ENCODE results near the gene KPNA6. TPM values are rescaled to one million over a fixed set of nuclear protein-coding genes. Genes with fewer than 3 reads are reported as not detected.
"Not testable (repeated sequence)": the region's sequence is repeated elsewhere in the genome, so short reads cannot be mapped to it uniquely, and the experiment has no call there.

Gene KPNA6
- total and polyA plus RNA-seq, 8 donors = 30.6 to 73.2 (median 35.2) TPM

GRCh38 chr1:32122151-32122550 is 14.3 kb downstream of the KPNA6 start:
- peaks cover 5 to 36% of the 10 kb centered on the region in 2 donors for H3K4me1 ChIP-seq
- ATAC-seq = no peak

GRCh38 chr1:32123361-32123760 is 15.5 kb downstream of the KPNA6 start:
- DNase-seq; H3K4me3 ChIP-seq; intact Hi-C loops (cut with DNase I); H3K36me3 ChIP-seq; ATAC-seq; H3K27ac ChIP-seq; H3K9me3 ChIP-seq; H3K27me3 ChIP-seq: not testable (repeated sequence)
- peaks cover 5 to 41% of the 10 kb centered on the region in 2 donors for H3K4me1 ChIP-seq

More at GRCh38 chr1:32122151-32122550, 14.3 kb downstream of the KPNA6 start:
- DNase-seq = no peak
- no peak for TF ChIP-seq CTCF (IDR thresholded peaks at IDR 0.05)
- Histone ChIP-seq H3K4me3 (no peak overlapping the region), H3K36me3 (no peaks in the 10 kb centered on the region), H3K9me3 (no peaks in the 10 kb centered on the region), H3K27me3 (no peaks in the 10 kb centered on the region), H3K27ac (peak overlapping the region in 1 of 2 donors; percentile 53)
- intact Hi-C loops (cut with DNase I) = no loop called here

DNA sequence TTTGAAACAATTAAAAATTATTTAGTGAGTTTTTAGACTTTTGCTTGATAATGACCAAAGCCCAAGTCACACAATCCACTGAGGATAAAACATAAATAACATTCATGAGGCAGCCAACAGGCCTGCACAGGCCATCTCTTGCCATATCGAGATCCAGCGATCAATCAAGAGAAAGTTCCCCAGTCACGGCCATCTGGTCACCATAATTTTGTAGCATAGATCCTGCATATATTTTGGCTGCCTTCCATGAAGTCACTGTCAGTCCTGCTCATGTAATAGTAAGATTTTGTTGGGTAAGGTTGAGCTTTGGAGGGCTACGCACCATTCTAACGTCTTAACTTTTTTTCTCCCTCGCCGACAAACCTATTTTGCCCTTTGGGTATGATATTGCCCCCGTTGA is 17.5 kb downstream of the KPNA6 start:
- no peak for DNase-seq
- Histone ChIP-seq H3K36me3 (no peaks in the 10 kb centered on the region), H3K4me3 (no peak overlapping the region), H3K27ac (no peak overlapping the region), H3K9me3 (no peaks in the 10 kb centered on the region), H3K4me1 (peaks cover 5 to 53% of the 10 kb centered on the region in 2 donors), H3K27me3 (no peaks in the 10 kb centered on the region)
- TF ChIP-seq CTCF (IDR thresholded peaks at IDR 0.05) = no peak
- intact Hi-C loops (cut with DNase I) = no loop called here
- no peak for ATAC-seq

DNA sequence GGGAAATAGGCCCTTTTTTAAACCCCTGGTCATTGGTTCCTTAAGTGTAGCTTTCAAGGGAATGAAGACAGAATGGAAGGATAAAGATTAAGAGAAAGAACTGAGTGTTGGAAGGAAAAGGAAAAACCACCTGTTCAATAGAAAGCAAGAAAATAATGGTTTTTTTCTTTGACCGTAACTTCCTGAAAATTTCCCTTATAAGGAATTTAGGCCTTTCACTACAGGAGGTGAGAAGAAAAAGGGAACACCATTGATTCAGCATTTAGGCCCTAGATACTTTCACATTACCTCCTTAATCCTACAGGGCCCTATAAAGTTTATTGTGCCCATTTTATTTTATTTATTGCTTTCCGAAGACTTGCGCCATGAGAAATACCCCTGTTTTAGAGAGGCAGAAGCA is 18.9 kb downstream of the KPNA6 start:
- DNase-seq (no peak), ATAC-seq (no peak)
- H3K27ac ChIP-seq = peak overlapping the region in 1 of 2 donors; percentile 9
- intact Hi-C loops (cut with DNase I) = no loop called here
- peaks cover 3 to 39% of the 10 kb centered on the region in 2 donors for H3K4me1 ChIP-seq
- H3K27me3 ChIP-seq = no peaks in the 10 kb centered on the region
- TF ChIP-seq CTCF (IDR thresholded peaks at IDR 0.05) = no peak
- H3K36me3 ChIP-seq = peaks cover 0 to 9% of the 10 kb centered on the region in 2 donors
- H3K9me3 ChIP-seq = no peaks in the 10 kb centered on the region
- no peak overlapping the region for H3K4me3 ChIP-seq

GRCh38 chr1:32127409-32128198 is 19.7 kb downstream of the KPNA6 start:
- peak overlapping the region in 1 of 2 donors; percentile 9 for H3K27ac ChIP-seq
- peaks cover 0 to 9% of the 10 kb centered on the region in 2 donors for H3K36me3 ChIP-seq
- H3K27me3 ChIP-seq = no peaks in the 10 kb centered on the region
- H3K9me3 ChIP-seq = no peaks in the 10 kb centered on the region
- intact Hi-C loops (cut with DNase I) = no loop called here
- DNase-seq (no peak), ATAC-seq (no peak)
- TF ChIP-seq CTCF (IDR thresholded peaks at IDR 0.05) = no peak
- H3K4me1 ChIP-seq = peaks cover 0 to 31% of the 10 kb centered on the region in 2 donors
- no peak overlapping the region for H3K4me3 ChIP-seq

Data from left lung (tissue), 10 donors.